GM19467 (cell line): ENCODE measurements around the gene TMEM147.
"Not testable (repeated sequence)": the region's sequence is repeated elsewhere in the genome, so short reads cannot be mapped to it uniquely, and the experiment has no call there.

Source experiments
- ATAC-seq: cut with Tn5 transposase; IDR thresholded peaks from one replicate; pipeline ENCODE4 v1.9.1; 2021; ENCODE audit warnings: mild to moderate bottlenecking, moderate library complexity; ENCODE audit not compliant: unreplicated experiment

The TMEM147 gene

GRCh38 chr19:35561436-35561835 is 16.0 kb downstream of the TMEM147 start:
- no peak for ATAC-seq

GRCh38 chr19:35562336-35562735 is 16.9 kb downstream of the TMEM147 start:
- no peak for ATAC-seq

- no peak for ATAC-seq
These were observed 17.4 kb downstream of the TMEM147 start for GRCh38 chr19:35562776-35563175.

- ATAC-seq = no peak
These were observed 17.9 kb downstream of the TMEM147 start, which contains the start of gene ATP4A for GRCh38 chr19:35563207-35563829. Gene ATP4A, minus strand, starts transcription at chr19:35563658. Its CDS starts 29 bp downstream, at chr19:35563629.

GRCh38 chr19:35565016-35565856 is 19.8 kb downstream of the TMEM147 start:
- ATAC-seq = no peak

GRCh38 chr19:35566738-35567137 is 21.3 kb downstream of the TMEM147 start:
- ATAC-seq = no peak

- ATAC-seq = no peak
These were observed 23.9 kb downstream of the TMEM147 start for GRCh38 chr19:35569281-35569781.

GRCh38 chr19:35571406-35571965 is 26.1 kb downstream of the TMEM147 start:
- ATAC-seq = no peak

- no peak for ATAC-seq
These were observed 32.5 kb downstream of the TMEM147 start for GRCh38 chr19:35577918-35578317.

GRCh38 chr19:35578707-35579106 is 33.3 kb downstream of the TMEM147 start:
- ATAC-seq = no peak

- ATAC-seq = no peak
These were observed 37.3 kb downstream of the TMEM147 start for GRCh38 chr19:35582760-35583159.

GRCh38 chr19:35585848-35586247 is 40.4 kb downstream of the TMEM147 start, which contains the start of gene PMIS2:
Gene PMIS2, plus strand, starts transcription at chr19:35586173. Its CDS starts 87 bp downstream, at chr19:35586260.
- no peak for ATAC-seq

GRCh38 chr19:35587321-35587720 is 41.9 kb downstream of the TMEM147 start:
- no peak for ATAC-seq

- ATAC-seq = no peak
These were observed 45.4 kb downstream of the TMEM147 start for GRCh38 chr19:35590875-35591274.

- no peak for ATAC-seq
These were observed 46.8 kb downstream of the TMEM147 start for GRCh38 chr19:35592226-35592625.

- not testable (repeated sequence) for ATAC-seq
These were observed 49.6 kb downstream of the TMEM147 start for GRCh38 chr19:35595026-35595425.

- no peak for ATAC-seq
These were observed 50.5 kb downstream of the TMEM147 start for GRCh38 chr19:35595928-35596327.

- ATAC-seq = no peak
These were observed 51.1 kb downstream of the TMEM147 start for GRCh38 chr19:35596366-35596999.
